ENCODE measurements around the gene OLFM3.

OLFM3 gene

DNA sequence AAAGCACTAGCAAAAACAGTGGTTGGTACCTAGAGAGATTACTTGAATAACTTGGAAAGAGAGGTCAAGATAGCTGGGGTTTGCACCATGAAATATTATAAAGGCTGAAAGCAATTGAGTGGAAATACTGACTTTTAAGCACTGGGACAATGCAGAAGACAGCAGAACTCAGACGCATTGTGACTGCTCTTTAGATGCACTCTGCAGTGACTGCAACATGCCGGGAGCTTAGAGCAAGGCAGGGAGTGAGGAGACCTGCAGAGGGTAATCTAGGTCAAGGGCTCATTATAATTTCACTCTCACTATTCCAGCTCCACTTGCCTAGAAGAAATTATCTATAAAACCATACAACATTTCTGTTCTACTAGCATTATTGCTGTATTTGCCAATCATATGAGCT is 36.6 kb downstream of the OLFM3 start:
- CTCF ChIA-PET = no interaction called here
- TF ChIP-seq CTCF (IDR thresholded peaks at IDR 0.05; ENCODE audit: insufficient read depth, low read length, missing control alignments) = no peak
- DNase-seq (ENCODE audit: low read depth, low spot score) = no peak

DNA sequence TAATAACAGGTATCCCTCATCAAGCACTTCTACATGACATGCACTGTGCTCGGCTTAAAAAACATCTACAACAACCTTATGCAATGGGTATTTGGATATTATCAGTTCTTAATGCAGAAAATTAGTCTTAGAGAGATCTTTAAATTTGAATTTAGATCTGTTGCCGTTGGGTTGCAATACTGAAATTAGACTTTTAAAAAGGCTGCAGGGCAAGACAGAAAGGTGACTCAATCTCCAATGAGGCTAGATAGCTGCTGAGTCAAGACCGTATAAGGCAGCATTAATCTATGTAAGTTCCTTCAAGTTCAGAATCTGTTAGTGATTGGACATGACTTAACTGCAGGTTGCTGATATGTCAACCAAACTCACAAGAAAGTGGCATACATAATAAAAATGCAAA is 37.3 kb downstream of the OLFM3 start:
- ChIA-PET POLR2A (no interaction called here), CTCF (no interaction called here)
- no peak for TF ChIP-seq CTCF (IDR thresholded peaks at IDR 0.05; ENCODE audit: insufficient read depth, low read length, missing control alignments)
- no peak overlapping the region for H3K4me3 ChIP-seq (ENCODE audit: low read depth, low read length)
- DNase-seq (ENCODE audit: low read depth, low spot score) = no peak

More for the DNA sequence above, 36.6 kb downstream of the OLFM3 start:
- POLR2A ChIA-PET = no interaction called here
- H3K4me3 ChIP-seq (ENCODE audit: low read depth, low read length) = no peak overlapping the region

- POLR2A ChIA-PET = no interaction called here
- CTCF ChIA-PET = no interaction called here
- no peak overlapping the region for H3K4me3 ChIP-seq (ENCODE audit: low read depth, low read length)
- no peak for DNase-seq (ENCODE audit: low read depth, low spot score)
- TF ChIP-seq CTCF (IDR thresholded peaks at IDR 0.05; ENCODE audit: insufficient read depth, low read length, missing control alignments) = no peak
Measured at GRCh38 chr1:101957771-101958170, 39.0 kb downstream of the OLFM3 start.

GRCh38 chr1:101953623-101954022 is 43.1 kb downstream of the OLFM3 start:
- TF ChIP-seq CTCF (IDR thresholded peaks at IDR 0.05; ENCODE audit: insufficient read depth, low read length, missing control alignments) = no peak
- H3K4me3 ChIP-seq (ENCODE audit: low read depth, low read length) = no peak overlapping the region
- ChIA-PET CTCF (no interaction called here), POLR2A (no interaction called here)
- no peak for DNase-seq (ENCODE audit: low read depth, low spot score)

- DNase-seq (ENCODE audit: low read depth, low spot score) = no peak
- TF ChIP-seq CTCF (IDR thresholded peaks at IDR 0.05; ENCODE audit: insufficient read depth, low read length, missing control alignments) = no peak
- ChIA-PET CTCF (no interaction called here), POLR2A (no interaction called here)
- H3K4me3 ChIP-seq (ENCODE audit: low read depth, low read length) = no peak overlapping the region
Measured at GRCh38 chr1:101945884-101946283, 50.8 kb downstream of the OLFM3 start.

GRCh38 chr1:101943237-101943636 is 53.5 kb downstream of the OLFM3 start:
- ChIA-PET POLR2A (no interaction called here), CTCF (no interaction called here)
- TF ChIP-seq CTCF (IDR thresholded peaks at IDR 0.05; ENCODE audit: insufficient read depth, low read length, missing control alignments) = no peak
- DNase-seq (ENCODE audit: low read depth, low spot score) = no peak
- H3K4me3 ChIP-seq (ENCODE audit: low read depth, low read length) = no peak overlapping the region

All from AG04449 (cell line).